Activated T-cell treated with anti-CD3 and anti-CD28 coated beads, Interleukin-2, amount 50 U/mL, for 4 hours (primary cell): ENCODE measurements around the gene ST6GAL1. TPM values are rescaled to one million over a fixed set of nuclear protein-coding genes. Genes with fewer than 3 reads are reported as not detected.

Source experiments
- ATAC-seq, 2 donors: fragments of 200-7000 bp; cut with Tn5 transposase; one replicate each; pipeline ENCODE4 v1.10.0; 2021
- DNase-seq: peaks from one replicate; pipeline ENCODE4 v3.0.0-alpha.2; 2020
- H3K27me3 Mint-ChIP-seq: one replicate; pipeline ENCODE4 v1.8.0; 2021; ENCODE audit warnings: low read depth, mixed read lengths
- H3K36me3 Mint-ChIP-seq: one replicate; pipeline ENCODE4 v1.8.0; 2022; ENCODE audit warnings: mixed read lengths; ENCODE audit not compliant: insufficient read depth
- H3K4me1 Mint-ChIP-seq: one replicate; pipeline ENCODE4 v1.8.0; 2021; ENCODE audit warnings: low read depth, mixed read lengths
- H3K4me3 Mint-ChIP-seq: one replicate; pipeline ENCODE4 v1.8.0; 2021; ENCODE audit warnings: mild to moderate bottlenecking, moderate library complexity, mixed read lengths
- H3K9me3 Mint-ChIP-seq: one replicate; pipeline ENCODE4 v1.8.0; 2021; ENCODE audit warnings: mixed read lengths
- total RNA-seq, 3 donors: library from RNA; stranded (reverse); gene quantifications; one replicate each; pipeline ENCODE4 v1.2.1, GENCODE V29; 2021

Gene ST6GAL1
- total RNA-seq, 3 donors from 2014 or later: 105 to 116 (median 112) TPM

GRCh38 chr3:187125319-187126031 is 195.1 kb downstream of the ST6GAL1 start:
- Mint-ChIP-seq H3K27me3 (no peaks in the 10 kb centered on the region), H3K4me3 (no peak overlapping the region), H3K9me3 (peaks cover 13% of the 10 kb centered on the region), H3K4me1 (peaks cover 19% of the 10 kb centered on the region), H3K36me3 (peaks cover 10% of the 10 kb centered on the region)
- ATAC-seq (no peak), DNase-seq (no peak)

Other genes with a start within 250 kb of the ST6GAL1 start
- under 1 TPM; 0.13 to 0.35 (median 0.28) TPM for gene KNG1, start 213.2 kb upstream of the ST6GAL1 start, total RNA-seq
- 100 to 1,000 TPM; 665 to 738 (median 720) TPM for gene EIF4A2, start 146.9 kb upstream of the ST6GAL1 start, total RNA-seq
- 10 to 100 TPM; 91.0 to 92.4 (median 92.2) TPM for gene RFC4, start 124.0 kb upstream of the ST6GAL1 start, total RNA-seq
- not detected for gene ADIPOQ, start 87.8 kb upstream of the ST6GAL1 start, total RNA-seq
- gene RPL39L, start 209.0 kb downstream of the ST6GAL1 start, total RNA-seq: 1 to 10 TPM; 4.1 to 5.6 (median 4.7) TPM